Gastrocnemius medialis (tissue), 4 donors: ENCODE measurements around the gene CCL8.

Experiments used
- CTCF ChIP-seq, 5 experiments: fragments of 450-650 bp in 3 of 5; fragments of 200-600 bp in 2 of 5; sonication (generic) in 2 of 5; IDR thresholded peaks in 4 of 5; conservative IDR thresholded peaks in 1 of 5; 1 replicate in 4 of 5; 2 replicates in 1 of 5; pipeline ENCODE4 v1.5.1; 2016 to 2019; ENCODE audit warnings: antibody characterized with exemption in 5 of 5, mild to moderate bottlenecking in 3 of 5, moderate library complexity in 3 of 5
- POLR2A ChIP-seq, 2 donors: fragments of 450-650 bp; IDR thresholded peaks; one replicate each; pipeline ENCODE4 v1.6.1; 2017; ENCODE audit warnings: antibody characterized with exemption in 2 of 2, mild to moderate bottlenecking in 2 of 2, moderate library complexity in 2 of 2

DNA sequence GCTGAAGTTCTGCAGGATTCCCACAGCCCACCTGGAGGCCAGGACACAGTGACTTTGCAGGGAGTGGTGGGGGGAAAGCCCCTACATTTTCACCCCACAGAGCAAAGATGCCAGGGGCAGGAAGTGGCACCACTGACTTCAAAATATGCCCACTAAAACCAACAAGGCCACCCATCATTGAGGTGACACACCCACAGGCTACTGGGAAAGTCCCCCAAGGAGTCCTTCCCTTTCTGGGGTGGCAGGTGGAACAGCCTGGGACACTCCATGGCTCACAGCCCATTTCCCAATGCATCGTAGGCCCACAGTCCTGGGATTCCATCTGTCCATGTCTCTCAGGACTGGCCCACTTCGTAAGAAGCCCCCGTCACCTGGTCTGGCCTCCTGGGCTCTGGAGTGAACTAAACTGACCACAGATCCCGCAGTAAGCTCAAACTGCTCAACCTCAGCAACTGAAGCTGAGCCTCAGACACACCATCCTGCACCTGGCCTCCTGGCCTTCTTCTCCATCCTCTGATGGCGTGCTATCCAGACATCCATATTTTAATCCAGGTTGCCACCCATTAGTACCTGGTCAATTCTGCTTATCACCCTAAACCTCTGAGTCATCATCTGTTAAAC, 51.3 kb downstream of the CCL8 start:
- no peak for TF ChIP-seq CTCF (IDR thresholded peaks at IDR 0.05 in 4 of 5, conservative IDR thresholded peaks at IDR 0.05 in 1 of 5)
- TF ChIP-seq POLR2A (IDR thresholded peaks at IDR 0.05), result no peak
